Stimulated activated CD4-positive, alpha-beta T cell treated with anti-CD3 and anti-CD28 coated beads, Interleukin-4, amount 100 ng/mL, for 4 hours (primary cell): Measurements from ENCODE around the gene NAIF1.
"Not testable (repeated sequence)": the region's sequence is repeated elsewhere in the genome, so short reads cannot be mapped to it uniquely, and the experiment has no call there.

Experiments used
- DNase-seq, 2 experiments: peaks; one replicate each; pipeline ENCODE4 v3.0.0-alpha.2; 2020

Gene NAIF1

GRCh38 chr9:128025736-128026135 lies 41.4 kb downstream of the NAIF1 start:
- no peak for DNase-seq

GRCh38 chr9:128024761-128025308 lies 42.3 kb downstream of the NAIF1 start:
- no peak for DNase-seq

DNA sequence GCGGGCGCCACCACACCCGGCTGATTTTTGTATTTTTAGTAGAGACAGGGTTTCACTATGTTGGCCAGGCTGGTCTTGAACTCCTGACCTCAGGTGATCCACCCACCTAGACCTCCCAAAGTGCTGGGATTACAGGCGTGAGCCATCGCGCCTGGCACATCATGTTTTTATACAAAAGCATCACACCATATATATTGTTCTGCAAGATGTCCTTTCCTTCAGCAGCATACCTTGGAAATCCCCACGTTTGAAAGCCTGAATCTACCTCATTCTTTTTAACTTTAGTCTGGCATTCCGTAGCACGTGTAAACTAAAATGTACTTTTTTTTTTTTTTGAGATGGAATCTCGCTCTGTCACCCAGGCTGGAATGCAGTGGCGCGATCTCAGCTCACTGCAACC lies 43.4 kb downstream of the NAIF1 start:
- DNase-seq = not testable (repeated sequence)

GRCh38 chr9:128022886-128023285 lies 44.2 kb downstream of the NAIF1 start:
- DNase-seq = no peak

DNA sequence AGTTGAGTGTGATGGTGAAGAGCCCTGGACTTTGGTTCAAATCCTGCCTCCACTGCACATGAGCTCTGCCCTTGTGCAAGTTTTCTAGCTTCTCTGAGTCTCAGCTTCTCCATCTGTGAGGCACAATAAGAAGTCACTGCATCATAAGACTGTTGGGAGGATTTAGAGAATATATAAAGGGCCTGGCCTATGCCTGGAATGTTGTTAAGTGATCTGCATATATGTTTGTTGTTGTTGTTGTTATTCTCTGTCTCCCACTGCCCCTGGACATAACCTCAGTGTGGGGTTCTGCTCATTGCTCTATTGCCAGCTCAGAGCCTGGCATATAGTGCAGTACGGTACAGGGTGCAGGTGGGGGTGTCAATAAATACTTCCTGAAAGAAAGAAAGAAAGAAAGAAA lies 46.0 kb downstream of the NAIF1 start:
- no peak for DNase-seq

DNA sequence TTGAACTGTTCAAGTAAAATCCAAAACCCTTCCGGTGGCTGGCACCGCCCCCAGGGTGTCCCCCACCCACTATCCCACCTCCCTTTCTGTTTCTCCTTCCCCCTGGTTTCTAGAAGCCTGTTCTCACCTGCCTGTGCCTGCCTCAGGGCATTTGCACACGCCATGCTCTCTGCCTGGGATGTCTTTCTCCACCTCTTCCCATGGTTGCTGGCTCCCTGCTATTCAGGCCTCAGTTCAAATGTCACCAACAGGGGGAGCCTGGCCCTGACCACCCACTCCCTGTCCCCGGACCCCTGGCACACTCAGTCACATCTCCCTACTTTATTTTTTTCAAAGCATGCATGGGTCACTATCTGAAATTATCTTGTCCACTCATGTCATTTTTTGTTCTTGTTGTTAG lies 46.4 kb downstream of the NAIF1 start:
- no peak for DNase-seq

DNA sequence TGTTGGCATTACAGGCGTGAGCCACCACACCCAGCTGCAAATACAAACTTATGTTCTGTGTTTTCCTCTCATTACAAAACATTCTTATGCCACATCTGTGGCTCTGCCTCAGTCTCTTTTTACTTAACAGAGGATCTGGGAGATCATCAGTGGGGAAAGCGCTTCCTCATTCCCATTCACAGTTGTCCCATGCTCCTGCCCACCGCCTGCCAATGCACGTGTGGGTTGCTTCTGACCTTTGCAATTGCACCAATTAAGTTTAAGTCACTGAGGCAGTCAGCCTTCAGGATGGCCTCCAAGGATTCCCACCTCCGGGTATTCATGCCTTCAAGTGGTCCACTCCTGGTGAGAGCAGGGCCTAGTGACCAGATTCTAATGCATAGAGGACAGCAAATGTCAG lies 51.4 kb downstream of the NAIF1 start:
- DNase-seq = no peak
